GM18870 (cell line): ENCODE results near the gene OLFML2A.

Experiments
- ATAC-seq: cut with Tn5 transposase; IDR thresholded peaks from one replicate; pipeline ENCODE4 v1.9.1; 2021; ENCODE audit warnings: moderate library complexity; ENCODE audit not compliant: unreplicated experiment

The OLFML2A gene

GRCh38 chr9:124774129-124774978, 2.6 kb upstream of the OLFML2A start:
- ATAC-seq = no peak

GRCh38 chr9:124776618-124776953, 347 bp upstream of the OLFML2A start:
- no peak for ATAC-seq

- no peak for ATAC-seq
These were observed 1.8 kb downstream of the OLFML2A start for GRCh38 chr9:124778575-124779367.

- no peak for ATAC-seq
These were observed 2.6 kb downstream of the OLFML2A start for GRCh38 chr9:124779368-124780059.

- no peak for ATAC-seq
These were observed 3.3 kb downstream of the OLFML2A start for GRCh38 chr9:124780060-124780756.

- ATAC-seq = no peak
These were observed 3.8 kb downstream of the OLFML2A start for GRCh38 chr9:124780757-124781151.

- no peak for ATAC-seq
These were observed 5.2 kb downstream of the OLFML2A start for GRCh38 chr9:124781967-124782660.

- no peak for ATAC-seq
These were observed 6.0 kb downstream of the OLFML2A start for GRCh38 chr9:124782661-124783574.

GRCh38 chr9:124783830-124784229, 6.9 kb downstream of the OLFML2A start:
- ATAC-seq = no peak

- no peak for ATAC-seq
These were observed 7.6 kb downstream of the OLFML2A start for GRCh38 chr9:124784509-124784908.

GRCh38 chr9:124786881-124787573, 10.1 kb downstream of the OLFML2A start:
- ATAC-seq = no peak

- ATAC-seq = no peak
These were observed 11.7 kb downstream of the OLFML2A start for GRCh38 chr9:124788542-124789217.

GRCh38 chr9:124789531-124789930, 12.6 kb downstream of the OLFML2A start:
- no peak for ATAC-seq

GRCh38 chr9:124790301-124790700, 13.4 kb downstream of the OLFML2A start:
- no peak for ATAC-seq

GRCh38 chr9:124790801-124791505, 14.0 kb downstream of the OLFML2A start:
- no peak for ATAC-seq

GRCh38 chr9:124792257-124793014, 15.5 kb downstream of the OLFML2A start:
- ATAC-seq = no peak

- no peak for ATAC-seq
These were observed 16.1 kb downstream of the OLFML2A start for GRCh38 chr9:124793015-124793541.
